ENCODE measurements around the gene PRPSAP1. TPM values are rescaled to one million over a fixed set of nuclear protein-coding genes. Genes with fewer than 3 reads are reported as not detected.

Gene PRPSAP1
- total RNA-seq, 2 experiments from 2014 or later, result 61.6 to 66.1 TPM

GRCh38 chr17:76264755-76265623 is 88.7 kb downstream of the PRPSAP1 start, which contains the start of gene UBALD2:
Gene UBALD2, plus strand, starts transcription at chr17:76265348. Its CDS starts 158 bp downstream, at chr17:76265506.
- ATAC-seq (ENCODE audit: low read depth) (peak; percentile 81), DNase-seq (peak; percentile 99)
- Mint-ChIP-seq H3K27me3 (no peaks in the 10 kb centered on the region), H3K36me3 (peaks cover 41% of the 10 kb centered on the region), H3K4me1 (peaks cover 51% of the 10 kb centered on the region), H3K27ac (peak within 1 kb of the TSS; percentile 96), H3K4me3 (peak within 1 kb of the TSS; percentile 88), H3K9me3 (no peaks in the 10 kb centered on the region)
- POLR2A ChIA-PET, result interaction anchor here (0.7 to 38.5 kb wide), 12 partner anchors 5 to 485 kb away, joined by 3 to 1721 read pairs (median 36); partner anchors contain the start of genes FOXJ1, RNF157 and UBALD2

- no peak for DNase-seq
- H3K4me3 Mint-ChIP-seq, result peak overlapping the region; percentile 71
- peaks cover 48% of the 10 kb centered on the region for H3K4me1 Mint-ChIP-seq
- peak overlapping the region; percentile 95 for H3K27ac Mint-ChIP-seq
- no peak for ATAC-seq (ENCODE audit: low read depth)
- no peaks in the 10 kb centered on the region for H3K27me3 Mint-ChIP-seq
- H3K36me3 Mint-ChIP-seq, result peaks cover 35% of the 10 kb centered on the region
- POLR2A ChIA-PET, result interaction anchor here (0.7 to 38.5 kb wide), 13 partner anchors 6 to 485 kb away, joined by 3 to 1721 read pairs (median 22); partner anchors contain the start of genes FOXJ1, RNF157, SPHK1 and UBALD2
- H3K9me3 Mint-ChIP-seq, result no peaks in the 10 kb centered on the region
These were observed 89.3 kb downstream of the PRPSAP1 start for GRCh38 chr17:76264425-76264754.

GRCh38 chr17:76263896-76264295 is 89.8 kb downstream of the PRPSAP1 start:
- POLR2A ChIA-PET, result interaction anchor here (1.0 to 38.5 kb wide), 11 partner anchors 6 to 161 kb away, joined by 3 to 1721 read pairs (median 49); partner anchors contain the start of genes FOXJ1, RNF157, SPHK1 and UBALD2
- Mint-ChIP-seq H3K27me3 (no peaks in the 10 kb centered on the region), H3K4me3 (peak overlapping the region; percentile 71), H3K36me3 (peaks cover 30% of the 10 kb centered on the region), H3K4me1 (peaks cover 43% of the 10 kb centered on the region), H3K27ac (peak overlapping the region; percentile 95), H3K9me3 (no peaks in the 10 kb centered on the region)
- ATAC-seq (ENCODE audit: low read depth) (no peak), DNase-seq (no peak)

- Mint-ChIP-seq H3K9me3 (no peaks in the 10 kb centered on the region), H3K27me3 (no peaks in the 10 kb centered on the region), H3K36me3 (peaks cover 25% of the 10 kb centered on the region), H3K4me3 (peak overlapping the region; percentile 71), H3K27ac (peak overlapping the region; percentile 95), H3K4me1 (peaks cover 37% of the 10 kb centered on the region)
- POLR2A ChIA-PET, result interaction anchor here (0.6 to 38.5 kb wide), 11 partner anchors 7 to 231 kb away, joined by 3 to 1721 read pairs (median 49); partner anchors contain the start of genes FOXJ1, RNF157 and UBALD2
- no peak for ATAC-seq (ENCODE audit: low read depth)
- DNase-seq, result no peak
These were observed 90.9 kb downstream of the PRPSAP1 start for GRCh38 chr17:76262732-76263344.

- Mint-ChIP-seq H3K4me3 (peak overlapping the region; percentile 71), H3K36me3 (peaks cover 16% of the 10 kb centered on the region), H3K27me3 (no peaks in the 10 kb centered on the region), H3K27ac (peak overlapping the region; percentile 95), H3K9me3 (peaks cover 3% of the 10 kb centered on the region), H3K4me1 (peaks cover 37% of the 10 kb centered on the region)
- ATAC-seq (ENCODE audit: low read depth), result no peak
- POLR2A ChIA-PET, result interaction anchor here (6.2 to 38.5 kb wide), 6 partner anchors 9 to 138 kb away, joined by 49 to 1721 read pairs (median 714); partner anchors contain the start of genes FOXJ1, RNF157 and UBALD2
- DNase-seq, result no peak
These were observed 92.1 kb downstream of the PRPSAP1 start for GRCh38 chr17:76261421-76262215.

GRCh38 chr17:76260669-76261068 is 93.0 kb downstream of the PRPSAP1 start:
- peaks cover 45% of the 10 kb centered on the region for H3K4me1 Mint-ChIP-seq
- H3K9me3 Mint-ChIP-seq, result peaks cover 3% of the 10 kb centered on the region
- H3K36me3 Mint-ChIP-seq, result peaks cover 12% of the 10 kb centered on the region
- ATAC-seq (ENCODE audit: low read depth) (no peak), DNase-seq (no peak)
- H3K27me3 Mint-ChIP-seq, result no peaks in the 10 kb centered on the region
- POLR2A ChIA-PET, result interaction anchor here (24.4 to 38.5 kb wide), 3 partner anchors 9 to 76 kb away, joined by 1184 to 1721 read pairs (median 1721); partner anchors contain the start of genes RNF157 and UBALD2
- H3K27ac Mint-ChIP-seq, result peak overlapping the region; percentile 74
- no peak overlapping the region for H3K4me3 Mint-ChIP-seq

DNA sequence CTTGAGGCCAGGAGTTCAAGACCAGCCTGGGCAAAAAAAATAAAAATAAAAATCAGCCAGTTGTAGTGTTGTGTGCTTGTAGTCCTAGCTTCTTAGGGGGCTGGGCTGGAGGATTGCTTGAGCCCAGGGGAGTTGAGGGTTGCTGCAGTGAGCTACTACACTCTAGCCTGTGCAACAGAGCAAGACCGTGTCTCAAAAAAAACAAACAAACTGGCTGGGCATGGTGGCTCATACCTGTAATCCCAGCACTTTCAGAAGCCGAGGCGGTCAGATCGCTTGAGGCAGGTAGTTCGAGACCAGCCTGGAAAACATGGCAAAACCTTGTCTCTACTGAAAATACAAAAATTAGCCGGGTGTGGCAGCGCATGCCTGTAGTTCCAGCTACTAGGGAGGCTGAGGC is 93.5 kb downstream of the PRPSAP1 start:
- peaks cover 5% of the 10 kb centered on the region for H3K9me3 Mint-ChIP-seq
- no peak overlapping the region for H3K27ac Mint-ChIP-seq
- H3K4me3 Mint-ChIP-seq, result no peak overlapping the region
- no peak for DNase-seq
- ATAC-seq (ENCODE audit: low read depth), result no peak
- POLR2A ChIA-PET, result interaction anchor here (24.4 to 38.5 kb wide), 3 partner anchors 9 to 76 kb away, joined by 1184 to 1721 read pairs (median 1721); partner anchors contain the start of genes RNF157 and UBALD2
- peaks cover 49% of the 10 kb centered on the region for H3K4me1 Mint-ChIP-seq
- peaks cover 12% of the 10 kb centered on the region for H3K36me3 Mint-ChIP-seq
- H3K27me3 Mint-ChIP-seq, result no peaks in the 10 kb centered on the region

Other genes with a start within 250 kb of the PRPSAP1 start
- 1 to 10 TPM; 5.4 to 5.8 TPM for gene FOXJ1, start 212.7 kb downstream of the PRPSAP1 start, total RNA-seq
- gene RNF157, start 113.4 kb downstream of the PRPSAP1 start, total RNA-seq, result 100 to 1,000 TPM; 103 to 110 TPM
- 100 to 1,000 TPM; 344 to 375 TPM for gene UBALD2, start 88.6 kb downstream of the PRPSAP1 start, total RNA-seq
- gene QRICH2, start 45.6 kb downstream of the PRPSAP1 start, total RNA-seq, result 1 to 10 TPM; 3.7 to 4.7 TPM
- gene SPHK1, start 30.7 kb upstream of the PRPSAP1 start, total RNA-seq, result 1 to 10 TPM; 3.4 to 3.9 TPM
- gene UBE2O, start 99.2 kb upstream of the PRPSAP1 start, total RNA-seq, result 10 to 100 TPM; 31.3 to 31.4 TPM
- gene AANAT, start 113.7 kb upstream of the PRPSAP1 start, total RNA-seq, result not detected
- 10 to 100 TPM; 65.1 to 67.2 TPM for gene RHBDF2, start 147.5 kb upstream of the PRPSAP1 start, total RNA-seq
- gene CYGB, start 183.8 kb upstream of the PRPSAP1 start, total RNA-seq, result under 1 TPM in 1 of 2 experiments, not detected in 1; 0.37 TPM
- 1 to 10 TPM in 1 of 2 experiments, under 1 TPM in 1; 0.78 to 1.1 TPM for gene PRCD, start 186.1 kb upstream of the PRPSAP1 start, total RNA-seq
- gene ST6GALNAC2, start 231.9 kb upstream of the PRPSAP1 start, total RNA-seq, result 1 to 10 TPM; 3.4 to 3.9 TPM

Measured in activated naive CD8-positive, alpha-beta T cell treated with anti-CD3 and anti-CD28 coated beads, Interleukin-2, amount 10 ng/mL, durations not matched to agents 7 days and 5 days (primary cell).